ENCODE measurements around the gene CAPG. TPM values are rescaled to one million over a fixed set of nuclear protein-coding genes. Genes with fewer than 3 reads are reported as not detected.

CAPG gene
- total and polyA plus RNA-seq, 9 of the 15 experiments (the other 6 are each of a cell fraction or from before 2014, with no cell fraction given) = 10.6 to 90.4 (median 56.0) TPM

DNA sequence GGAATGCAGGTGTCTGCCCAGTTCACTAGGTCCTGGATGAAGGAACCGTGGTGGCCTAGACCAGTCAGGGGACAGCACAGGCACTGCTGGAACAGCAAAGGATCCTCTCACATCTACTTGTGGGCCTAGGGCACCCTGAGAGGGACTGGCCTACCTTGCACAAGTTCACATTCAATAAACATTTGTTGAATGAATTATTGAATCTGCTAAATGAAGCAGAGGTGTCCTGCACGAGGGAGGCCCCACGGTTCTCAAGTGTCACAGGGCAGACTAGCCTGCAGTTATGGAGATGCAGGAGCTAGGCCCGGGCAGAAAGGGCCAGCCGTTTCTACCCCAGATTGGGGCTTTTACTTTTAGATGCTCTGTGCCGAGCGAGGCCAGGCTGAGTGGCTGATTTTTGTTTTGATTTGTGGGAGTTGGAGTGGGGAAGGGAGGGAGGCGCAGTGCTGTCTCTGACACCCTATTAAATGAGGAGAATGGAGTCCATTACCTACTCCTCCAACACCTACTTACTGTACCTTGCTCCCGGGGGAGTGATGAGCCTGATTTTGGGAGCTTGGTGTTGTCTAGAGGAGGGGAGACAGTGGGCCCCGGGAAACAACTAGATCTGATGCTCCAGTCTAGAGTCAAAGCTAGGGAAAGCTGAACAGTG lies 26.8 kb upstream of the CAPG start:
- H3K4me1 ChIP-seq (replicated peaks in 1 of 2; ENCODE audit: control insufficient read depth in 2 of 2, insufficient read depth in 2 of 2, low read length in 2 of 2) = peaks cover 28 to 54% of the 10 kb centered on the region in 2 experiments
- H3K4me3 ChIP-seq = peak overlapping the region; percentile 32; the same call in 1 of the 2 replicates
- peak overlapping the region; percentile 75 for H2AFZ ChIP-seq (ENCODE audit: low read depth, low read length)
- no peaks in the 10 kb centered on the region for H4K20me1 ChIP-seq (replicated peaks; ENCODE audit: control insufficient read depth, insufficient read depth, low read length)
- in situ Hi-C loops (cut with MboI) (no loop called here), intact Hi-C loops (cut with micrococcal nuclease) (loop anchor here (5.0 kb wide), 2 partner anchors 60 to 100 kb away; partner anchors contain the start of gene MAT2A)
- FAIRE-seq (no peak), ATAC-seq (peak; percentile 2; the same call in 2 of the 3 replicates), DNase-seq (ENCODE audit: extremely low read depth in 1 of 4, low spot score in 3 of 4) (no peak)
- H3K4me2 ChIP-seq (ENCODE audit: insufficient read depth, low read length) = peak overlapping the region; percentile 58
- H3K9ac ChIP-seq (ENCODE audit: insufficient read depth in 1 of 2, low read depth in 2 of 2, low read length in 2 of 2) = peak overlapping the region; percentile 73 to 90; a peak in 3 of 4 replicates
- no TSS peak for BruUV-seq (replicated peaks)
- H3K9me3 ChIP-seq (replicated peaks; ENCODE audit: control insufficient read depth, insufficient read depth, low read depth, low read length) = no peaks in the 10 kb centered on the region
- POLR2A ChIA-PET = interaction anchor here (0.5 to 63.9 kb wide), 15 partner anchors 8 to 761 kb away, joined by 3 to 1576 read pairs (median 4); partner anchors contain the start of genes C2orf68, ELMOD3, MAT2A and RETSAT
- H3K9me1 ChIP-seq (ENCODE audit: control insufficient read depth, insufficient read depth, low read length) = no peaks in the 10 kb centered on the region
- peak overlapping the region; percentile 79 for H3K27ac ChIP-seq (ENCODE audit: extremely low read depth, low read depth, low read length)
- no peaks in the 10 kb centered on the region for H3K36me3 ChIP-seq (ENCODE audit: control insufficient read depth, insufficient read depth, low read length)
- TF ChIP-seq PTRF (tag; IDR thresholded peaks at IDR 0.05) (0 out of 2 replicates have a peak, but pooled peaks have one; percentile 37), ETV1 (tag; conservative IDR thresholded peaks at IDR 0.05; ENCODE audit: low read depth) (0 out of 2 replicates have a peak, but pooled peaks have one; percentile 23), DMBX1 (CRISPR knock-in tag; IDR thresholded peaks at IDR 0.05; ENCODE audit: borderline replicate concordance) (peak; percentile 25; the same call in 1 of the 2 replicates), HMGXB4 (CRISPR knock-in tag; IDR thresholded peaks at IDR 0.05) (no peak), NFE2 (IDR thresholded peaks at IDR 0.05; ENCODE audit: low read depth) (no peak), DEAF1 (CRISPR knock-in tag; IDR thresholded peaks at IDR 0.05) (0 out of 2 replicates have a peak, but pooled peaks have one; percentile 19), ZNF583 (CRISPR knock-in tag; IDR thresholded peaks at IDR 0.05) (0 out of 2 replicates have a peak, but pooled peaks have one; percentile 9)
- CTCF ChIA-PET (ENCODE audit: low intra/inter-chr PET ratio) = interaction anchor here (0.7 kb wide), 1 partner anchor 15 kb away, joined by 3 read pairs; no protein-coding TSS in a partner anchor
- H3K79me2 ChIP-seq (ENCODE audit: control insufficient read depth, insufficient read depth, low read length) = no peaks in the 10 kb centered on the region; the same call in 2 of the 3 replicates
- H3K27me3 ChIP-seq (ENCODE audit: control insufficient read depth in 2 of 2, insufficient read depth in 2 of 2, low read length in 2 of 2) = no peaks in the 10 kb centered on the region
- 31% methylated on average over 8 of the region's 10 CpGs for whole genome bisulfite sequencing (ENCODE audit: insufficient coverage, low coverage, missing lambda C conversion rate)
